Activated T-helper 9 cell treated with anti-CD3 and anti-CD28 coated beads, Interleukin-2, amount 50 U/mL, for 16 hours (primary cell): Measurements from ENCODE around the gene TIMM8A.
"Not testable (repeated sequence)": the region's sequence is repeated elsewhere in the genome, so short reads cannot be mapped to it uniquely, and the experiment has no call there.

Experiments
- DNase-seq: peaks from one replicate; pipeline ENCODE4 v3.0.0-alpha.2; 2020; ENCODE audit warnings: low read depth

Gene TIMM8A

GRCh38 chrX:101359966-101360365 is 11.4 kb upstream of the TIMM8A start:
- no peak for DNase-seq

GRCh38 chrX:101357166-101357795 is 8.7 kb upstream of the TIMM8A start:
- DNase-seq, result no peak

- DNase-seq, result no peak
Measured at GRCh38 chrX:101349193-101349562, 636 bp upstream of the TIMM8A start.

- no peak for DNase-seq
Measured at GRCh38 chrX:101347859-101348451, 587 bp downstream of the TIMM8A start.

GRCh38 chrX:101337776-101338271 is 10.7 kb downstream of the TIMM8A start:
- DNase-seq, result no peak

GRCh38 chrX:101334310-101334709 is 14.2 kb downstream of the TIMM8A start:
- not testable (repeated sequence) for DNase-seq

GRCh38 chrX:101326600-101326999 is 21.9 kb downstream of the TIMM8A start:
- DNase-seq, result not testable (repeated sequence)

- no peak for DNase-seq
Measured at GRCh38 chrX:101303790-101304189, 44.8 kb downstream of the TIMM8A start.
